ENCODE data around the gene FHIT. TPM values are rescaled to one million over a fixed set of nuclear protein-coding genes. Genes with fewer than 3 reads are reported as not detected.
"Not testable (repeated sequence)": the region's sequence is repeated elsewhere in the genome, so short reads cannot be mapped to it uniquely, and the experiment has no call there.

Gene FHIT
- total RNA-seq, 4 donors from 2014 or later, result 3.2 to 10.9 (median 6.4) TPM

GRCh38 chr3:59811160-59811559 lies 1440.1 kb downstream of the FHIT start:
- TF ChIP-seq CTCF (IDR thresholded peaks at IDR 0.05), result no peak
- DNase-seq (ENCODE audit: low spot score) (no peak), ATAC-seq (ENCODE audit: low FRiP score) (no peak)

- DNase-seq (ENCODE audit: low spot score), result no peak
- ATAC-seq (ENCODE audit: low FRiP score), result no peak
- TF ChIP-seq CTCF (IDR thresholded peaks at IDR 0.05), result no peak
These were observed 1440.6 kb downstream of the FHIT start for GRCh38 chr3:59810606-59811005.

- ATAC-seq (ENCODE audit: low FRiP score) (no peak), DNase-seq (ENCODE audit: low spot score) (no peak)
- TF ChIP-seq CTCF (IDR thresholded peaks at IDR 0.05), result no peak
These were observed 1441.4 kb downstream of the FHIT start for GRCh38 chr3:59809710-59810444.

GRCh38 chr3:59809016-59809415 lies 1442.2 kb downstream of the FHIT start:
- TF ChIP-seq CTCF (IDR thresholded peaks at IDR 0.05), result no peak
- ATAC-seq (ENCODE audit: low FRiP score), result no peak
- no peak for DNase-seq (ENCODE audit: low spot score)

- ATAC-seq (ENCODE audit: low FRiP score) (no peak), DNase-seq (ENCODE audit: low spot score) (no peak)
- TF ChIP-seq CTCF (IDR thresholded peaks at IDR 0.05), result no peak
These were observed 1442.8 kb downstream of the FHIT start for GRCh38 chr3:59808446-59808845.

GRCh38 chr3:59803268-59803667 lies 1448.0 kb downstream of the FHIT start:
- DNase-seq (ENCODE audit: low spot score) (no peak), ATAC-seq (ENCODE audit: low FRiP score) (no peak)
- TF ChIP-seq CTCF (IDR thresholded peaks at IDR 0.05), result no peak

- not testable (repeated sequence) for ATAC-seq (ENCODE audit: low FRiP score); DNase-seq (ENCODE audit: low spot score)
These were observed 1448.8 kb downstream of the FHIT start for GRCh38 chr3:59802453-59802852.

All from omental fat pad (tissue), 4 donors.